DMS 273 treated with DMSO at 0.1 percent for 48 hours (cell line): ENCODE results near the gene RGS8.

ENCODE experiments used
- DNase-seq: peaks from one replicate; lab custom pipeline; 2025; lab: John Stamatoyannopoulos, UW

The RGS8 gene

DNA sequence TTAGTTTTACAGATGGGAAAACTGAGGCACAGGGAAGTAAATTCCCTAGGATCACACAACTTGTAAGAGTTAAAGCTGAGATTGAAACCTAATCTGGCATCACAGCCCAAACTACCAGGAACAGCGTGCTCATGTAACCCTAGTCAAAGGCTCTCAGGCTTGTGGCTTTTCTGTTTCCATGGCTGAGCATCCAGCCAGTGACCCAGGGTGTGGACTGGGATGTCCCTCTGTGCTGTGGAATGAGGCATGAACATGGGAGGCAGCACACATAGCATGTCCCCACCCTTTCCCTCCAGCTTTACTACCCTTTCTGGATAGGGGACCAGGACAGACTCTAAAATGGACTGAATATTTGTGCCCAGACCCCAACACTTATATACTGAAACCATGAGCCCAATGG is 45.1 kb downstream of the RGS8 start:
- no peak for DNase-seq

DNA sequence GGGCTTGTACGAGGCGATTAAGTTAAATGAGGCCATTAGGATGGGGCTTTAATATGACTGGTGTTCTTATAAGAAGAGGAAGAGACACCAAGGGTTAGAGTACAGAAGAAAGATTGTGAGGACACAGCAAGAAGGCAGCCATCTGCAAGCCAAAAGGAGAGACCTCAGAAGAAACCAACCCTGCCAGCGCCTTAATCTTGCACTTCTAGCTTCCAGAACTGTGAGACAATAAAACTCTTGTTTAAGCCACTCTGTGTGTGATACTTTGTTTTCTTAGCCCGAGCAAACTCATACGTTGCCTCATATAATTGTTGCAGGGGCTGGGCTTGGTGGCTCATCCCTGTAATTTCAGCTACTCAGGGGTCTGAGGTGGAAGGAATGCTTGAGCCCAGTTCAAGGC is 46.6 kb downstream of the RGS8 start:
- DNase-seq, result no peak

DNA sequence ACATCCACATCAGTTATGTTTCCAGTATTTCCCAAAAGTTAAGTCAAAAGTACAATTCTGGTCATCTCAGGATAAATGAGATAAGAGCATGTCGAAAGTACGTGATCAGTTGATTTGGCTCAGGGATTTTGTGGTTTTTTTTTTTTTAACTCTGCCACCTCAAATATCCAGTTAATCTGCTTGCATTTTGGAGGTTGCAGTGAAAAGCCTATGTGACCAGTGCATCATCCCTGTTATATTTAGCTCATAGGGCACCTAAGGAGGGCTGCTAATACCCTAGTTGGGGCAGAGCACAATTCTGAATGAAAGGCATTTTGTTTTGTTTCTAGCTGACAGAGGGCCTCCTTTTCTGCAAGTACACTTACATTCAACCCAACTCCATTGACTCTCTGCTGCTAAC is 48.5 kb downstream of the RGS8 start:
- no peak for DNase-seq
